Embryonic facial prominence (tissue), 1 donor: Measurements from ENCODE around the gene PCDH7.

Experiments
- DNase-seq: peaks from one replicate; pipeline ENCODE4 v3.0.0-alpha.2; 2016; ENCODE audit errors: extremely low spot score

The PCDH7 gene

DNA sequence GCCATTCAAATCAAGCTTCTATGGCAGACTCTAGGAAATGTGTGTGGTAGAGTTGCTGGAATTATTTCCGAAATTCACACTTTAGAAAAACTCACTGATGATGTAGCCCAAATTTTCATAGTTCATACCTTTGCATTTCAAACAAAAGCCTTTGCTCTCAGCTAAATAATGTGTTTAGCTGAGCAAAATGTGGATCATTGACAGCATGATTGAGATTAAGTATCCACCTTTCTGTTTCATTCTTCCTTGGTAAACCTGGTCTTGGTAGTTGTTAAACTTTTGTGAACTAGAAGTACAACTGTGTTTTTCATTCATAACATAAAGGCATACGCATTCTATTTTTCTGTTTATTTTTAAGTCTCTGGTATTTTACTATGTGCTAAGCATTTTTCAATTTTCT, 7.2 kb downstream of the PCDH7 start:
- no peak for DNase-seq

DNA sequence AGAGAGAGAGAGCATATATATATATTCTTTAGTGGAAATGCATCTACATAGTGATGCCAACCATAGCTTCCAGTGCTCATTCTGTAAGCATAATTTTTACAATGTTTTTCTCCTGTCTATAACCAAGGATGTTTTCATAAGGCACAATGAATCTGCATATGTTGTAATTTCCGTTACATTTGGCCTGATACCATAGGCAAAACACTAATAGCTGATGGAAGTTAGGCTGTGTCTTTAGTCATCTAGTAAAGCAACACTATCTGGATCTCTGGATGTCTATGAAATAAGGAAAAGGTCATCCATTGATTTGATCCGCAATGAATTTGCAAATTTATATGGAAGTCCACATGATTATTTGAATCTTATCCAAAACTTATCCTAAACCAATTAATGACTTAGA, 8.1 kb downstream of the PCDH7 start:
- DNase-seq: no peak

DNA sequence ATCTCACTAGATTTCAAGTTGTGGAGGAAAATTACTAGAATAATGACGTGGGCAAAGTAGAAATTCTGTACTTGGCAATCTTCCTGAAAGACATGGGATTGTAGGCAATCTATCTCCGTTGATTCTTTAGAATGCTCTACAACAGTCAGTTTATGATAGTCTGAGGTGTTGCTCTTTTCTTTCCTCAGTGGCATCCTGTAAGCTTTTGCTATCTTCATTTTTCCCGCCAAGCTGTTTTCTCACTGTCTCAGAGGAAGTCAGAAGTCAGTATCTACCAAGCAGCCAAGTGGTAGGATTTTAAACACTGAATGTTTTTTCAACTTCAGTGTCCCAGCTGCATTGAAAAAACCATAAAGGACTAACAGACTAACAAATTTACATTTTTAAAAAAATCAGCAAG, 23.7 kb downstream of the PCDH7 start:
- DNase-seq: no peak

DNA sequence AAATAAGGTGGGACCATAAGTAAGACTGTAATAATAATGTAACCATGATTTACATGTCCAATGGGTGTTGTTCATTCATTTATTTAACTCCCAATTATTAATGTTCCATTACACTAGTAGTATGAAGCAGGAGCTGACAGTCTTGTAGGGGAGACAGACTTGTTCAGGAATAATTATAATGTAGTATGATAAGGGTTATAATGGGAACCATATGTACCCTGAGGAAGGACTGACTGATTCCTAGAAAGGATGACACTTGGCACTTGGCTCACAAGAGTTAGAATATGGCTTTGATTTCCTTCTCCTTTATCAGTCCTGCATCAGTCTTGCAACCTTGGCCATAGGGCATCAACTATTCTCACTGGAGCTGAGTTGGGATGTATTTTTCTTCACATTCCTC, 24.2 kb downstream of the PCDH7 start:
- no peak for DNase-seq

DNA sequence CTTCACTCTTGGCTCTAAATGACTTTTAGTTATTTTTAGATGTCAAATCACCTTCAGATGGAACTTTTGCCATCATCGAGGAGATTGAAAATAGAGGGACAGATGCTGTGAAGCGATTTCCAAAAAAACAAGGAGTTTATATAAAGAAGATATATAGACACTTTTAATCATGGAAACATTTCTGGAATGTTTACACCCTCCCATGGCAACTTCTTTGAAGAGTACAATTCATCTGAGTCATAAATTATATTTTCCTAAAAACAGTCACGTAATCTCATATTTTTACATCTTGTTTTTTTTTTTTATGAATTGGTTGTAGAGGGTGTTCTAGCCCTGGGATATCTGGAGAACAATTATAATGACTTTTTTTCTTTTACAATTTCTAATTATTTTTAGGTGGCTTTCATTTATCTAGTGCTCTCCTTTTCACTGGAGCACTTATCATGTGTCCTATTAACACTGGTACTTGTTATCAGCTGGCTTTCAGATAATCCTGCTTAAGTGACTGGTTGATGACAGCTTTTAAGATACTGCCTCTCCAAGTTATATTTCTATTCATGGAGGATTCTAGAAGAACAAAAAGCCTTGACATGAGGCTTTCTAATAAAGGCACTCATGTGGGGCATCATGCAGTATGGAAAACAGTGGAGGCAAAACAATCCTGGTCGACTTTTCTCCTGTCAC, 24.9 kb downstream of the PCDH7 start:
- no peak for DNase-seq

DNA sequence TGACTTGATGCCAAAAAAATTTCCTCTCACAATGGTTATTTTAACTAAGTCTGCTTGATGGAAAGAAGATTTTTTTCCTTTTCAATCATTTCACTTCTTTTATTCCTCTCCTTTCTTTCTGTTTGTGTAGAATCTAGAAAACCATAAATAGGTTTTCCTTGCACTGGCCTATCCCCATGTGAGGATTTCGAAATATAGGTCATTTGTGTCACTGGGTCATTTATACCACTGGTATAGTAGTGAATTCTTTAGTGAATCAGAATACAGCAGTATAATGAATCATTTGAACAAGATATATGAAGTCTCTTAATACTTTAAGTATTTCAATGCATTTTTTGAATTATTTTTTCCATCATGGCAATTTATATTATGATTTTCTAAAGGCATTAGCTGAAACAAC, 26.6 kb downstream of the PCDH7 start:
- no peak for DNase-seq

DNA sequence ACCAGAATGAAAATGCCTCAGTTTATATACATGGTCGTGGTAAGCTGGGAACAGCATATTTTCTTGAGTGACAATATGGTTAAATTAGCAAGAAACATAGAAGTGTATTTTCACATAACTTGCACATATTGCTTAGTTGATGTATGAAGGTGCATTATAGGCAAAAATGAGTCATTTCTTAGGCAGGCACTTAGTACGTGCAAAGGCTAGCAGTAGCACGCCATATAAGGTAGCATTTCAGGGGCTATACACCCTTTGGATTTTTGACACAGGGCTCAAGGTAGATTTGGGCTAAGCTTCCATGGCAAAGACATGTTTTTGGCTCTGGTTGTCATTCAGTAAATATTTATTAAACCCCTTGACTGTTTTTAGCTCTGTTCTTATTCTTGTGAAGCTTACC, 33.1 kb downstream of the PCDH7 start:
- no peak for DNase-seq

DNA sequence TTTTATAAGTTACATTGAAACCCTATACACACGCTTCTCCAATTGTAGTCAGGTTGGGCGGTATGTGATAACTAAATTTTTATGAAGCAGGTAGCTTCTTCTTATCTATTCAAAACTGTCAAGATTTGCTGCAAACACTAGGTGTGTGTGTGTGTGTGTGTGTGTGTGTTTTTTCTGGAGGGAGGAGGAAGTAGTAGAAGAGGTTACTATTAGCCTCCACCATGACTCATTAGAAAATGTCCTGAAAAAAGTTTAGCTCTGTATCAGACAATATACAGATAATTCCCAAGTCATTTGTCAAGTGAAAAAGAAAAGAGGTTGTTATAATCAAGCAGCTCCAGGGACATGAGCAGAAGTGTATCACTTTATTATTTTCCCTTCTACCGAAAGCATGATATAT, 33.9 kb downstream of the PCDH7 start:
- DNase-seq: no peak

DNA sequence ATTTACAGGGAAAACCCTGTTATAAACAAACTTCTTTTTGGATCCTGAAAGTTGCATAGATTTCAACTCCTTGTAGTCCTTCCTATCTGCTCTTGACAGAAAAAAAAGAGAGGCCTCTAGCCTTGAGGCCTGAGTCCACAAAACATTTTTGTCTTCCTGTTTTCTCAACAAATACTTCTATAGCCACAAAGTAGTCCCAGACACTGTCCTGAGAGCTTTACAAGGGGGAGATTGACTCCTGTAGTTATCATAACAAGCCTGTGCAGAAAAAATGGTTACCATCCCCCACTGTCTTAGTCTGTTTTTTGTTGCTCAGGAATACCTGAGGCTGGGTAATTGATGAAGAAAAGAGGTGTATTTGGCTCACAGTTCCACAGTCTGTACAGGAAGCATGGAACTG, 35.2 kb downstream of the PCDH7 start:
- DNase-seq: no peak

DNA sequence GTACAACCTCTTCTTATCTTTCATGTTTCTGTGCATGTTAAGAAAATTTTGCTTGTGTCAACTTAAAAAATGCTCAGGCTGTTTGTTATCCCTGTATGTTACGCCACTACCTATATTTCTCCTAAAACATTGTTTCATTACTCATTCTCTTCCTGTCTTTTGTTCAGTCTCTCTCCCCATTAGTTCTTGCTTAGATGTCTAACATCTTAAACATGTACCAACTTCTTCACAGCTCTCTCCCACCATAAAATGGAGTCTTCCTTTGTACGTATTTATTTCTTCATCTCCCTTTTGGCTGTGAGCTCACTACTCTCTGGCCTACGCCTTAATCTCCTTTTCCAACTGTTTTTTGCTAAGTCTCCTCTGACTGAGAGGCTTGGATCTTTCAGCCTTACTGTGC, 36.4 kb downstream of the PCDH7 start:
- no peak for DNase-seq

DNA sequence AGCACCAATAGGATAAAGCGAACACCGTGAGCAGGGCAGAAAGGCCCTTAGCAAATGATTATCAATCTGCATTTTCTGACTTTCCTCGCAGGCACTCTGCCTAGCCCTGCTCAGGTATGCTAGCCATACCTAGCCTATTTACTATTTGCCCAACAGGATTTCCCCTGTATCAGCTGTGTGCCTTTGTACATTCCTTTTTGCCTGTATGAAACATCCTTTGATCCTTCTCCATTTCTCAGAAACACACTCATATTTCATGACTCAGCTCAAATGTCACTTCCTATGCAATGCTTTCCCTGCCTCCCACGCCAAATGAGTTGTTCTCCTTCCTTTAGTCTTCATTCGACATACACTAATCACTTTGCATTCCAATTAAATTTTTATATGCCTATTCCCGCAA, 37.2 kb downstream of the PCDH7 start:
- DNase-seq: no peak

DNA sequence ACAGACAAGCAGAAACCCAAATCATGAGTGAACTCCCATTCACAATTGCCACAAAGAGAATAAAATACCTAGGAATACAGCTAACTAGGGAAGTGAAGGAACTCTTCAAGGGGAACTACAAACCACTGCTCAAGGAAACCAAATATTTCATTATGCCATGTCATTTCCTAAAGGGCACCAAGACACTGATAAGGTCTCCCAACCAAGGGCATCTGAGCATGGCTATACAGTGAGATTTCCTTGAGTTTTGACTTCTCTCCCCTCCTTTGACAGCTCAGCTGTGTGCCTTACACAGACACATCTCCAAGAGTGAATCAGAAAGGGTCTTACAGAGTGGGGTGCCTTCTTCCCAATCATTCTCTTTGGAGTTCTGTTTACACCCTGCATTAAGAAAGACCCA, 40.4 kb downstream of the PCDH7 start:
- no peak for DNase-seq

DNA sequence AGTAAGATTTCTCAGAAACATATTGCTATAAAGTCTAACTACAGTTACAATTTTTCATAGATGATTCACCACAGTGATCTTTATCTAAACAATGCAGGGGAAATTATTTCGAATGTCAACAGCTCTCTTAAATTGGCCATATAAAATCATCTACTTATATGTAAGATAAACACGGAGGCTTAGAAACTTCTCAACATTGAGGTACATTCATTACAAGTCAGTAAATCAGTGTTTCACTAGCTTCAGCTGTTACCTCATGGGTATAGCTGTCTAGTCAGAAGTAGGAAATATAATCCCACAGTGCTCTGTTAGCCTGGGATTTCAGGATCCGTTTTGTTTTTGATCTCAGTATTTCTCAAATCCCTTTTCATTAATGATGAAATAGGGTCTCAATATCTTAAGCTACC, 43.2 kb downstream of the PCDH7 start:
- no peak for DNase-seq

DNA sequence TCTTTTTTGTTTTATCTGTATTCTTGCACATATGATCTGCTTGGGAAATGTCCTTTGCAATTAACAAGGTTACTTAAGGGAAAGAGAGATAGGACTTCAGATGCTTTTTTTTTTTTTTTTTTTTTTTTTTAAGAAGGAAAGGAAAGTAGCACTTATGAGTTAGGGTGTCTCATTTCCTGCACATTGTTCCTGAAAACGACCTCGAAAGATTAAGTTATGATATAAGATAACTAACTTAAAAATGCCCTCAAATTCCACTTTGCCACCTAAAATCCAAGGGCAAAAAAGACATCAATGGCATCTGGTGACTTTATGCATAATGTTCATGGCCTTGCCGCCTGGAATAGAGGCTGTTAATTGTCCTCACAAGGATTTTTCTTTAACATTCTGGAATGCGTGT, 44.9 kb downstream of the PCDH7 start:
- DNase-seq: no peak

DNA sequence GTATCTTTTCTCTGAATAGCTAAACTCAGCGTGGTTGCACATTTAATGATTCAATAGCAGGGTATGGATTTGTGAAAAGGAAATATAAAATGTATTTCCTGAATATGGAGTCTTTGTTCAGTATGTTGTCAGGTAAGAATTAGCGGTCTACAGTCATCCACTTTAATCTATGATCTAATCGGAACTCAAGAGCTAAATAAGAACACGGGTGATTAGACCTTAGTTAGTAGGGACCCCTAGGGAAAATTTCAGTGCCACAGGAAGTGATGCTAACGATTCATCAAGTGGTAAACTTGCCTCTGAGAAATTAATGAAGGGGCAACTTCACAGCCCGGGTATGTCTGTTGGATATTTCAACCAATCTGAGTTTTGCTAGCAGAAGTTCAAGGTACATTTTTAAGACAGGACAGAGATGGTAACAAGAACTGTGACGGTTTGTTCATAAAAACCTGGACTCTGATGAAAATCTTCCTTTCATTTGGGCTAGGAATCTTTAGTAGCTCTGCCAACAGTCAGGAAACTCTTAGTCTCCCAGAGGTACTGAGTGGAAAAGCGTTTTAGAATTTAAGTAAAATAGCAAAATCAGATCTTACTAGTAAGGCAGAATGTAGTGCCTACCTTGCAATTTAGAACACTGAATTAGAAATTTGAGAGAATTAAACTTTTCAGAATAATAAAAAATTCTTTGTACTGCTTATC, 47.1 kb downstream of the PCDH7 start:
- DNase-seq: no peak

DNA sequence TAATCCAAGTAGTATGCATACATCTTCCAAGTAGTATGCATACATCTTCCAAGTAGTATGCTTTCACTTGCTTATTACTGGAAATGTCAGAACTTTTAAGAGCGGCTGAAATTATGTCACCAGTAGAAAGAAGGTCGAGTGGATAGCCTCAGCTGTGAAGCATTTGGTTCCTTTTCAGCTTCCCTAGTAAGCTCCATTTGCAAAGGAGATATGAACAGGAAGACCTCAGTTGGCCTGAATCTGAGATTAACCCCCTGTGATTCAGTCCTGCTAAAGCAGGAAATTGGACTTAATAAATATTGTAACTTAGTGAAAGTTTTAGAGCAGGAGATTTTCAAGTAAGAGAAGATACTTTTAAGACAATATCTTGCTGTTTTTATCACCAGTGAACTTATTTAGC, 48.1 kb downstream of the PCDH7 start:
- DNase-seq: no peak

DNA sequence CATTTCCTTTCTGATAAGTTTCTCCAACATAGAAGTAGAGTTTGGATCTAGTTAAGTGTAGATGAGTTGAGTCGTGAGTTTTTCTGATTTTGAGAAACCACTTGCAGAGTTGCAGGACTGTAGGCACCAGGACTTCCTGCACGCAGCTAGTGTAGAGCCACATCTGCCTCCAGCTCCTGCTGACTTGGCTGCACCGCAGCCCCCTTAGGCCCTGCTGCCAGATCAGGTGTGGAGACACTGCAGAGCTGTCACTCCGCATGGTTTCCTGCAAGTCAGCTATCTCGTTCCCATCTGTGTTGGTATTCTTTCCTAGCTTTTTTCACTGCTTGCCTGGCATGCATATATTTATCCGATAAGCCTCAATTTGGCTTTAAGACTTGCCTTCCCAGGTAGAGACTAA, 48.9 kb downstream of the PCDH7 start:
- no peak for DNase-seq

DNA sequence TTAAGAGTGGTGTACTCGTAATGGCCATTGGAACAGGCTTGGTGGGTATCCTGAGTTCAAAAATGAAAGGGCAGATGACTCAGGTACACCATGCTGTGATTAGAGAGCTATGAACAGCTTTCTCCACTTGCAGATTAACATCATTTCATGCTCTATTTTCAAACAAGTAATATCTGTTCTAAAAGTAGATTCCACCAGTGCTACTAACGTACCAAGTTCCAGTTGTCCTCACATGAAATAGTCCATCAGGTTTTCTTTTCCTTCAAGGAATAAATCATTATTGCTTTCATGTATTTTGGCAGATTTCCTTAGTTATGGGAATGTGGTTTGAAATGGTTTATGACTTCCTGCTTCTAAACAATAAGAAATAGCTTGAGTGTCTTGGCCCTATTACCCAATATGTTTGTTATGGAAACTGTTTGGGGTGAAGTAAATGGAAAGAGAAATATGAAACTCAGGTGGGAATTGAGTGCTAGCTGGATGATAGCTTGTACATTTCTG, 49.9 kb downstream of the PCDH7 start:
- peak; percentile 21 for DNase-seq

DNA sequence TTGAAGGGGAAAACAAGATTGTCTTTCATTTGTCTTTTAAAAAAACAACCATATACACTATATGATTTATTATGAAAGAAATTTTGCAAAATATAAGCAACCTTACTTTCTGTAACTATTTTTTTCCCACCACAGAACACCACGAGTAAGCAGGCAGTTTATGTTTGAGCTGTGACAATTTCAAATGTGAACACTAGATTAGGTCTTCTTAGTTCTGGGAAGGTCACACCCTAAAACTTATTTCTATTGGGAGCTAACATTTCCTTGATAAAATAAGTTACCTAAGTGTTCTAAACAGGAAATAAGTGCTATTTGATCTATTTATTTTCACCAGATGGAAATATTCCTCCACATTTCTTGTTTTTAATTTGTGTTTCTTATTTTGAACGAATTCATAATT, 50.6 kb downstream of the PCDH7 start:
- DNase-seq: no peak

DNA sequence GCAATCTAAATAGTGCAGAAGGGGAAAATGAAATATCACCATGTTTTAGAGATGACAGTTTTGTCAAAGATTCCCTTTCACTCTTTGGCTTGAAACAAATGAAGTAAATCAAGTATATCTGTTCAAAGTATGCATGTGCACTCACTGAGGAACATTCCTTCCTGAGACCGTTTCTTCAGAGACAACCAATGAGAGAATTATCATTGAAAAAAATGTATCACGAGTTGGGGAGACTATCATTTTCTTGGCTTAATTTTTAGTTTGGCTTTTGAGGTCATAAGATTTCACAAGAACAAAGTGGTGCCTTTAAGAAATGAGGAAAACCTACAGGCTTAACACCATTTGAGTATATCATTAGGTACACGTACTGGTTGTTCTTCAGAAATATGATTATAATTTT, 56.3 kb downstream of the PCDH7 start:
- DNase-seq: no peak

DNA sequence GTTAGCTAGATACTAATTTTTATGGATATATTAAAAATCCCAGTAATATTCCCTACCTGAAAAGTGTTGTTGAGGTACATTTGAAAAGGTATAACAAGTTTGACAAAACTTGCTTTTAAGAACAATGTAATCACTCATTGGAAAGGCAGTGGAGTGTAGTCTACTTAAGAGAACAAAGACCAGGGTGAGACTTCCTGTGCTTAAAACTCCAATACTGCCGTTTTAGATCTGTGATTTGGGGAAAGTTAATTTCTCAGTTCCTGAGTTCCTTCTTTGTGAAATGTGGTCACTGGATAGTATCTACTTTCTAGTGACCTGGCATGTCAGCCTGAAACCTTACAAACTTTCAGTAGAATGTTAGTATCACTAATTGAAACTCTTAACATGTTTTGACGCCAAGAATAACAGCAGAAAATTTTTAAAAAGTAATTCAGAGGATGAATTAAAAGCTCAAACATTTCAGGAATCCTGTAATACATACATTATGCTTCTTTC, 56.8 kb downstream of the PCDH7 start:
- no peak for DNase-seq
